NB4 (cell line): ENCODE results near the gene RRAS2.
A peak's percentile ranks its signal among the peaks of the same experiment; 100 is the strongest.
"Not testable (repeated sequence)": the region's sequence is repeated elsewhere in the genome, so short reads cannot be mapped to it uniquely, and the experiment has no call there.

Source experiments
- DNase-seq: peaks from one replicate; pipeline ENCODE4 v3.0.0; 2010; ENCODE audit warnings: low read depth
- H3K4me3 ChIP-seq: one replicate; pipeline ENCODE4 v1.5.1; 2011; ENCODE audit warnings: mild to moderate bottlenecking, low read depth, low read length, moderate library complexity
- CTCF ChIP-seq: IDR thresholded peaks from one replicate; pipeline ENCODE4 v1.5.1; 2012; ENCODE audit warnings: low read depth, low read length
- MAX ChIP-seq: IDR thresholded peaks from 2 replicates; pipeline ENCODE4 v1.6.1; 2011; ENCODE audit warnings: low read depth, low read length
- MYC ChIP-seq: IDR thresholded peaks from 2 replicates; pipeline ENCODE4 v1.6.1; 2011; ENCODE audit warnings: low read depth, low read length
- POLR2A ChIP-seq: IDR thresholded peaks from 2 replicates; pipeline ENCODE4 v1.6.1; 2011; ENCODE audit warnings: mild to moderate bottlenecking; ENCODE audit not compliant: insufficient read length; ENCODE audit errors: extremely low read depth

The RRAS2 gene

GRCh38 chr11:14255238-14255534, 103.8 kb downstream of the RRAS2 start:
- TF ChIP-seq CTCF = no peak
- no peak for TF ChIP-seq MAX
- TF ChIP-seq MYC = no peak
- no peak for TF ChIP-seq POLR2A
- no peak overlapping the region for H3K4me3 ChIP-seq
- no peak for DNase-seq

- no peak for TF ChIP-seq POLR2A
- no peak for DNase-seq
Measured at GRCh38 chr11:14254533-14255237, 104.3 kb downstream of the RRAS2 start.

GRCh38 chr11:14253840-14254239, 105.1 kb downstream of the RRAS2 start:
- TF ChIP-seq MAX (no peak), MYC (no peak), CTCF (no peak), POLR2A (no peak)
- H3K4me3 ChIP-seq = no peak overlapping the region
- DNase-seq = no peak

More at GRCh38 chr11:14254533-14255237, 104.3 kb downstream of the RRAS2 start:
- H3K4me3 ChIP-seq = no peak overlapping the region

GRCh38 chr11:14253421-14253820, 105.6 kb downstream of the RRAS2 start:
- H3K4me3 ChIP-seq = no peak overlapping the region
- DNase-seq = no peak
- TF ChIP-seq CTCF = no peak
- TF ChIP-seq POLR2A = no peak
- no peak for TF ChIP-seq MAX
- TF ChIP-seq MYC = no peak

- DNase-seq, H3K4me3 ChIP-seq: not testable (repeated sequence)
Measured at GRCh38 chr11:14252501-14252900, 106.5 kb downstream of the RRAS2 start.

- TF ChIP-seq MAX (no peak), MYC (no peak), CTCF (no peak), POLR2A (no peak)
- H3K4me3 ChIP-seq = no peak overlapping the region
- no peak for DNase-seq
Measured at GRCh38 chr11:14251754-14252153, 107.2 kb downstream of the RRAS2 start.

- TF ChIP-seq POLR2A (no peak), CTCF (peak; percentile 50), MYC (no peak), MAX (peak; percentile 32; the same call in 1 of the 2 replicates)
- H3K4me3 ChIP-seq = no peak overlapping the region
- DNase-seq = peak; percentile 59
Measured at GRCh38 chr11:14249121-14249963, 109.6 kb downstream of the RRAS2 start.
